SK-N-SH (cell line): ENCODE measurements around the gene TIMM17A. TPM values are rescaled to one million over a fixed set of nuclear protein-coding genes. Genes with fewer than 3 reads are reported as not detected.

Experiments
- CTCF ChIA-PET: fragments of 300-600, 350-600 bp; formaldehyde crosslinking; extraction: SDS; loops from one replicate; lab custom pipeline; 2021; lab: Yijun Ruan, JAX
- POLR2A ChIA-PET: fragments of 350-600 bp; sonication (Branson Sonifier 250); formaldehyde crosslinking; extraction: SDS; loops from one replicate; lab custom pipeline; 2020; ENCODE audit warnings: antibody characterized with exemption, inconsistent platforms; lab: Yijun Ruan, JAX
- DNase-seq: peaks from one replicate; pipeline ENCODE4 v3.0.0; 2012
- H2AFZ ChIP-seq: fragments of 200-600 bp; sonication (generic); 2 replicates; pipeline ENCODE4 v1.8.1; 2016; ENCODE audit warnings: antibody characterized with exemption, mild to moderate bottlenecking, low read depth
- H3F3A ChIP-seq: fragments of 200-600 bp; sonication (generic); replicated peaks from 2 replicates; pipeline ENCODE3; 2016; ENCODE audit warnings: antibody characterized with exemption, mild to moderate bottlenecking; ENCODE audit not compliant: insufficient read depth
- H3K27ac ChIP-seq, 2 experiments: fragments of 200-500 bp in 1 of 2; fragments of 200-600 bp in 1 of 2; sonication (Bioruptor generic) in 1 of 2; sonication (generic), shearing (Covaris generic) in 1 of 2; 2 replicates each; pipeline versions ENCODE4 v1.5.1 to v1.6.1; 2014 to 2016; ENCODE audit warnings: low read depth in 2 of 2, inconsistent platforms in 1 of 2, low read length in 1 of 2, mild to moderate bottlenecking in 1 of 2, mixed read lengths in 1 of 2
- H3K27me3 ChIP-seq: fragments of 200-600 bp; sonication (generic), shearing (Covaris generic); 2 replicates; pipeline ENCODE4 v1.6.1; 2016; ENCODE audit warnings: mixed run types; ENCODE audit not compliant: insufficient read depth
- H3K36me3 ChIP-seq, 2 experiments: fragments of 200-500 bp in 1 of 2; fragments of 200-600 bp in 1 of 2; sonication (Bioruptor generic) in 1 of 2; sonication (generic) in 1 of 2; replicated peaks in 1 of 2; 2 replicates each; pipeline versions ENCODE3 to v1.5.1; 2014 to 2016; ENCODE audit warnings: low read length in 1 of 2, mild to moderate bottlenecking in 1 of 2; ENCODE audit not compliant: insufficient read depth in 2 of 2, control insufficient read depth in 1 of 2
- H3K4me1 ChIP-seq, 2 experiments: fragments of 200-500 bp in 1 of 2; fragments of 200-600 bp in 1 of 2; sonication (Bioruptor generic) in 1 of 2; sonication (generic), shearing (Covaris generic) in 1 of 2; 2 replicates each; pipeline versions ENCODE4 v1.5.1 to v1.6.1; 2014 to 2016; ENCODE audit warnings: low read depth in 1 of 2, low read length in 1 of 2, mixed run types in 1 of 2; ENCODE audit not compliant: insufficient read depth in 2 of 2, control insufficient read depth in 1 of 2
- H3K4me2 ChIP-seq: fragments of 200-600 bp; sonication (generic), shearing (Covaris generic); 2 replicates; pipeline ENCODE4 v1.6.1; 2017; ENCODE audit warnings: mixed run types
- H3K4me3 ChIP-seq, 2 experiments: fragments of 200-500 bp in 1 of 2; fragments of 200-600 bp in 1 of 2; sonication (Bioruptor generic) in 1 of 2; sonication (generic), shearing (Covaris generic) in 1 of 2; 2 replicates each; pipeline versions ENCODE4 v1.5.1 to v1.8.1; 2014 to 2016; ENCODE audit warnings: low read depth in 2 of 2, inconsistent platforms in 1 of 2, low read length in 1 of 2, mild to moderate bottlenecking in 1 of 2, mixed read lengths in 1 of 2, moderate library complexity in 1 of 2
- H3K79me2 ChIP-seq: fragments of 200-600 bp; sonication (generic); 2 replicates; pipeline ENCODE4 v1.8.1; 2017; ENCODE audit warnings: mild to moderate bottlenecking; ENCODE audit not compliant: insufficient read depth
- H3K9ac ChIP-seq: fragments of 200-600 bp; sonication (generic); 2 replicates; pipeline ENCODE4 v1.6.1; 2017; ENCODE audit warnings: mixed run types
- H3K9me2 ChIP-seq: fragments of 200-600 bp; sonication (generic); 2 replicates; pipeline ENCODE4 v1.6.1; 2017; ENCODE audit warnings: mixed run types
- H3K9me3 ChIP-seq: fragments of 200-600 bp; sonication (generic); 2 replicates; pipeline ENCODE4 v1.6.1; 2017; ENCODE audit warnings: mixed run types, mild to moderate bottlenecking, moderate library complexity
- H4K20me1 ChIP-seq: fragments of 200-600 bp; sonication (generic); 2 replicates; pipeline ENCODE4 v1.6.1; 2017; ENCODE audit warnings: mild to moderate bottlenecking, mixed run types; ENCODE audit not compliant: insufficient read depth
- EP300 ChIP-seq, 2 experiments: IDR thresholded peaks; 2 replicates each; pipeline versions ENCODE4 v1.4.0 to v1.6.1; 2012; ENCODE audit warnings: borderline replicate concordance in 1 of 2, low read depth in 1 of 2, low read length in 1 of 2
- FOSL2 ChIP-seq: IDR thresholded peaks from 2 replicates; pipeline ENCODE4 v1.4.0; 2012; ENCODE audit warnings: low read depth, mild to moderate bottlenecking, moderate library complexity, borderline replicate concordance
- FOXM1 ChIP-seq: IDR thresholded peaks from 2 replicates; pipeline ENCODE4 v1.4.0; 2012; ENCODE audit warnings: low read depth, mild to moderate bottlenecking
- GATA2 ChIP-seq: sonication (generic); formaldehyde crosslinking; IDR thresholded peaks from 2 replicates; pipeline ENCODE4 v1.5.0; 2020; ENCODE audit warnings: mild to moderate bottlenecking, missing genetic modification reagents
- IRF3 ChIP-seq: fragments of 150-350 bp; IDR thresholded peaks from 2 replicates; pipeline ENCODE4 v1.6.1; 2016; ENCODE audit warnings: mild to moderate bottlenecking, low read depth, low read length
- JUND ChIP-seq: IDR thresholded peaks from 2 replicates; pipeline ENCODE4 v1.4.0; 2012
- RAD21 ChIP-seq: IDR thresholded peaks from 2 replicates; pipeline ENCODE4 v1.6.1; 2012; ENCODE audit warnings: mild to moderate bottlenecking, low read length
- RCOR1 ChIP-seq: fragments of 150-350 bp; IDR thresholded peaks from 2 replicates; pipeline ENCODE4 v1.6.1; 2017; ENCODE audit warnings: antibody characterized with exemption, low read length
- RFX5 ChIP-seq: IDR thresholded peaks from 2 replicates; pipeline ENCODE4 v1.6.1; 2012; ENCODE audit warnings: mild to moderate bottlenecking, improper control_type of control experiment, low read length
- SIN3A ChIP-seq: IDR thresholded peaks from 2 replicates; pipeline ENCODE4 v1.6.1; 2012; ENCODE audit warnings: low read depth, mild to moderate bottlenecking, low read length, moderate library complexity, borderline replicate concordance
- SMC3 ChIP-seq: IDR thresholded peaks from 2 replicates; pipeline ENCODE4 v1.6.1; 2012; ENCODE audit warnings: low read depth, low read length, improper control_type of control experiment
- TAF1 ChIP-seq: IDR thresholded peaks from 2 replicates; pipeline ENCODE4 v1.6.1; 2012; ENCODE audit warnings: low read depth, mild to moderate bottlenecking, low read length, moderate library complexity, borderline replicate concordance
- YY1 ChIP-seq: IDR thresholded peaks from 2 replicates; pipeline ENCODE4 v1.4.0; 2012; ENCODE audit warnings: low read depth, mild to moderate bottlenecking
- WGBS: methylation state at CpG from one replicate; pipeline ENCODE4 v1.1.6; 2017; ENCODE audit warnings: low lambda C conversion rate; 5-methylcytosine and 5-hydroxymethylcytosine counted together
- polyA plus RNA-seq, 3 experiments: library from polyadenylated mRNA; depleted of rRNA; stranded (reverse); fragments of >200 nt; gene quantifications; 2 replicates each; pipeline ENCODE4 v1.2.3, GENCODE V29; 2012
- TF ChIP-seq, protein P1 (sequence below): IDR thresholded peaks from 2 replicates; pipeline ENCODE4 v1.4.0; 2012; ENCODE audit warnings: low read depth
- TF ChIP-seq, protein P2 (sequence below): IDR thresholded peaks from 2 replicates; pipeline ENCODE4 v1.4.0; 2012; ENCODE audit warnings: low read depth, borderline replicate concordance
- TF ChIP-seq, protein P3 (sequence below): fragments of 200-600 bp; sonication (generic); IDR thresholded peaks from 2 replicates; pipeline ENCODE4 v1.6.1; 2017; ENCODE audit warnings: antibody characterized with exemption, mild to moderate bottlenecking, moderate library complexity

The TIMM17A gene
- polyA plus RNA-seq, 1 of the 3 experiments (the other 2 are of a cell fraction), result 33.6 TPM

DNA sequence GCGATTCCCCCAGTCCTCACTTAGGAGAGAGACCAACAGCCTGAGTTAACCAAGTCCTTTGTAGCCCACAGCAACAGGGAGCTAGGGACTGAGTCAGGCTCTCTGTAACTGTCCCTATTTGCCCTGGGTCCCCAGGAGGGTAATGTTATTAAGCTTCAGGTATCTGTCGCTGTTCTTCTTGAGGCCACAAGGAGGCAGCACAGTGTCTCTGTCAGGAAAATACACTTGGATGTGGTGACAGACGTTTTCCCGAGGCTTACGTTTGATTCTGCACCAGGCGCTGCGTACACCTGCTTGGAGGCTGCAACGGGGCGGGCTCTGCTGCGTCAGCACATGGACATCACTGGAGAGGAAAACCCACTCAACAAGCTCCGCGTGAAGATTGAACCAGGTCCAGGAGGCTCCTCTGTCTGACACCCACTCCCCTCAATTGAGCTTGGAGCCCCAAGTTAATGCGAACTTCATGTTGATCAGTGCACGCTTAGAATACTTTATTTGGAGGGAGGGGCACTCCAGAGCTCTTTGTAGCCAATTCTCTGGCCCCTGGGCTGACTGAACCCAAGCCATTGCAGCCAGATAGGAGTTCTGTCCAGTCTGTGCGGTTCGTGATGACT is 44.4 kb downstream of the TIMM17A start:
- Histone ChIP-seq H3F3A (peaks cover 17% of the 10 kb centered on the region), H2AFZ (no peak overlapping the region), H3K79me2 (no peaks in the 10 kb centered on the region), H3K9me3 (no peaks in the 10 kb centered on the region), H3K27me3 (no peaks in the 10 kb centered on the region), H3K9ac (no peak overlapping the region), H3K4me2 (no peak overlapping the region), H3K4me1 (no peaks in the 10 kb centered on the region), H3K36me3 (peaks cover 42 to 56% of the 10 kb centered on the region in 2 experiments), H3K27ac (no peak overlapping the region), H4K20me1 (no peaks in the 10 kb centered on the region), H3K9me2 (no peaks in the 10 kb centered on the region), H3K4me3 (no peak overlapping the region; a peak in 1 of 4 replicates)
- peak; percentile 76 for DNase-seq
- 73% methylated on average over 16 of the region's 16 CpGs for WGBS
- TF ChIP-seq YY1 (no peak), EP300 (IDR thresholded peaks at IDR 0.05; ENCODE audit: borderline replicate concordance in 1 of 2, low read depth in 1 of 2, low read length in 1 of 2) (no peak), JUND (no peak), RAD21 (peak; percentile 64), TAF1 (no peak), SMC3 (peak; percentile 63), RCOR1 (no peak), FOSL2 (no peak), GATA2 (no peak), SIN3A (0 out of 2 replicates have a peak, but pooled peaks have one; percentile 38), IRF3 (no peak), FOXM1 (no peak), RFX5 (no peak)
- TF ChIP-seq, protein P1, sequence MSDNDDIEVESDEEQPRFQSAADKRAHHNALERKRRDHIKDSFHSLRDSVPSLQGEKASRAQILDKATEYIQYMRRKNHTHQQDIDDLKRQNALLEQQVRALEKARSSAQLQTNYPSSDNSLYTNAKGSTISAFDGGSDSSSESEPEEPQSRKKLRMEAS, result no peak
- TF ChIP-seq, protein P2, sequence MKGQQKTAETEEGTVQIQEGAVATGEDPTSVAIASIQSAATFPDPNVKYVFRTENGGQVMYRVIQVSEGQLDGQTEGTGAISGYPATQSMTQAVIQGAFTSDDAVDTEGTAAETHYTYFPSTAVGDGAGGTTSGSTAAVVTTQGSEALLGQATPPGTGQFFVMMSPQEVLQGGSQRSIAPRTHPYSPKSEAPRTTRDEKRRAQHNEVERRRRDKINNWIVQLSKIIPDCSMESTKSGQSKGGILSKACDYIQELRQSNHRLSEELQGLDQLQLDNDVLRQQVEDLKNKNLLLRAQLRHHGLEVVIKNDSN, result no peak
- TF ChIP-seq, protein P3, sequence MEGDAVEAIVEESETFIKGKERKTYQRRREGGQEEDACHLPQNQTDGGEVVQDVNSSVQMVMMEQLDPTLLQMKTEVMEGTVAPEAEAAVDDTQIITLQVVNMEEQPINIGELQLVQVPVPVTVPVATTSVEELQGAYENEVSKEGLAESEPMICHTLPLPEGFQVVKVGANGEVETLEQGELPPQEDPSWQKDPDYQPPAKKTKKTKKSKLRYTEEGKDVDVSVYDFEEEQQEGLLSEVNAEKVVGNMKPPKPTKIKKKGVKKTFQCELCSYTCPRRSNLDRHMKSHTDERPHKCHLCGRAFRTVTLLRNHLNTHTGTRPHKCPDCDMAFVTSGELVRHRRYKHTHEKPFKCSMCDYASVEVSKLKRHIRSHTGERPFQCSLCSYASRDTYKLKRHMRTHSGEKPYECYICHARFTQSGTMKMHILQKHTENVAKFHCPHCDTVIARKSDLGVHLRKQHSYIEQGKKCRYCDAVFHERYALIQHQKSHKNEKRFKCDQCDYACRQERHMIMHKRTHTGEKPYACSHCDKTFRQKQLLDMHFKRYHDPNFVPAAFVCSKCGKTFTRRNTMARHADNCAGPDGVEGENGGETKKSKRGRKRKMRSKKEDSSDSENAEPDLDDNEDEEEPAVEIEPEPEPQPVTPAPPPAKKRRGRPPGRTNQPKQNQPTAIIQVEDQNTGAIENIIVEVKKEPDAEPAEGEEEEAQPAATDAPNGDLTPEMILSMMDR, result peak; percentile 72
- CTCF ChIA-PET, result interaction anchor here (0.6 to 20.4 kb wide), 52 partner anchors 8 to 499 kb away, joined by 3 to 411 read pairs (median 5); partner anchors contain the start of genes ELF3, GPR37L1, PTPN7 and RNPEP
- POLR2A ChIA-PET, result no interaction called here
